GM18867 (cell line): ENCODE data around the gene DGLUCY.
"Not testable (repeated sequence)": the region's sequence is repeated elsewhere in the genome, so short reads cannot be mapped to it uniquely, and the experiment has no call there.

ENCODE experiments used
- ATAC-seq: cut with Tn5 transposase; IDR thresholded peaks from one replicate; pipeline ENCODE4 v1.9.1; 2021; ENCODE audit warnings: mild to moderate bottlenecking, moderate library complexity; ENCODE audit not compliant: unreplicated experiment

DGLUCY gene

DNA sequence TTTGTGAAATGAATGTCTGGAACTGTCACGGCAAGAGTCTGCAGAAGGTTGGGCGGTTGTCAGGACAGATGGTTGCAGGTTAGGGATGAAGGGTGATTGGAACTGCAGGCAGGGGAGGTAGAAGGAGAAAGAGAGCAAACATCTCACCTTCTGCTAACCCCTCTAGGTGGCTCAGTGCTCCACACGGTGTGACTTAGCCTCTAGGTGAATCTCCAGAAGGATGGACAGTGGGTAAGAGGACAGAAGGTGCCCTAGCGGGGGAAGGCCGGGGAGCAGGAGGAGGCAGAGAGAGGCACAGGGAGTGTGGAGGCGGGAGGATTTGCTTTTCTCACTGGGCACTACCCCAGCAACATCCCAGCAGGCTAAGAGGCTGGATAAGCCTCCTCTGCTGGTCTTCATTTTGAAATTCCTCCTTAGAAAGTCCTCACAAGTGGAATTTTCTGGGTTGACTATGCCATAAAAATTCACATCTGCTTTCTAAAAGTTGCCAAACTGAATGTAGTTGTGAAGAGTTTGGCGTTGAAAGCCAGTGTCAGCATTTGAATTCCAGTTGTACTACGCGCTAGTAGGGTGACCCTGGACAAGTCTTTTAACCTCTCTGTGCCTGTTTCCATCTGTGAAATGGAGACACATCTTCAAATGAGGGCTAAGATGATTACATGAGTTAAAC lies 141.3 kb downstream of the DGLUCY start:
- ATAC-seq, result no peak

DNA sequence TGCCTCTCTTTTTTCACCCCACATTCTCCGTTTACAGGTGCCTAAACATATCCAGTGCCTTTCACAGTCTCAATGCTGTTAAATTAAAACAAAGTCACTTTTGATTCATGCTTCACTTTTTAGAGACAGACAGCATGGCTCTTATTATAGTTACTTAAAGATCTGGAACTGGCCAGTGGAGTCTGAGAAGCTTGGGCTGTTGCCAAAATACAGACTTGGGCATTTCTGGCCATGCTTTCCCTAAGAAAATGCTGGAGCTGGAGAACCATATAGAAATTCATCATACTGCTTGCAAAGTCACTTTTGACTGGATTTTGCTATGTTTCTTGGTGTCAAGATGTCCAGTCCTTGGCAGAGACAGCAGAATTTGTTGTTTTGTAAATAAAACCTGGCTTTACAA lies 142.8 kb downstream of the DGLUCY start:
- no peak for ATAC-seq

GRCh38 chr14:91257328-91258010 lies 143.6 kb downstream of the DGLUCY start:
- no peak for ATAC-seq

DNA sequence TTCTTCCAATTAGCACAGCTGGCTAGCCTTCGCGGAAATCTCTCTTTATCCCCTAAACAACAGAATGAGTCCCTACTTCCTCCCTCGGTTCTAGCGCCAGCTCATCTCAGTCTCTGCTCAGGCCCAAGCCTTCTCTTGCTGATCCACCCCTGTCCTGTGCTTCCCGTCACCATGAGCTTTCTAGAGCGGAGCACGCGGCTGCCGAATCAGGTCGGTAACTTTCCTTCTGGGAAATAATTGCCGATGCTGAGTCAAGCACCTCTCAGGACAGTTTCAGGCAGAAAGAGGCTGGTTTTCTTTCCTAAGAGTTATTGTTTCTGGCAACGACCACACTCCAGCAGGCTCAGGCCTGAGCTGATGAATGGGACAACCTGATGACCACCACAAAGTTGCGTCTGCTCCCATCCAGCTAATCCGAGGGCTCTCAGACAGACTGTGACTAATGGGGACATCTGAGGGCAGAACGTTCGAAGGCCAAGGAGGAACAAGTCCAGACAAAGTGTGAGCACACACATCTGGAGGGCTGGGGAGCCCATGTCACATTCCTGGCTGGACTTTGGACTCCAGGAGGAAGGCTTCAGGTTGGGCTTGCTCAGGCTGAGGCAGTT lies 144.2 kb downstream of the DGLUCY start:
- no peak for ATAC-seq

DNA sequence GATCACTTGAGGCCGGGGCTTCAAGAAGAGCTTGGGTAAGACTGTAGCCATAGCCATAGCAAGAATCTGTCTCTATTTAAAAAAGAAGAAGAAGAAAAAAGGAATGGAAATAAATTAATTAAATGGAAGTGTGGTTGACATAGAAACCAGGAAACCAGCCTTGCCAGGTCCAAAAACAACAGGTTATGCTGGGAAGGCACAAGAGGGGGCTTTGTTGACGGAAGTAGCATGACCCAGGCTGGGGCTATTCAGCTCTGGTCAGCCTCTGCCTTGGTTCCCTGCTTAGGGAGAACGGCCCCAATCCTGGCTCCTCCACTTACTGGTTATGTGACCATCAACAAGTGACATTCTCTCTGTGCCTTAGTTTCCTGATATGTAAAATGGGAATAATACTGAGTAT lies 145.0 kb downstream of the DGLUCY start:
- ATAC-seq, result no peak

GRCh38 chr14:91261115-91261514 lies 147.2 kb downstream of the DGLUCY start:
- no peak for ATAC-seq

DNA sequence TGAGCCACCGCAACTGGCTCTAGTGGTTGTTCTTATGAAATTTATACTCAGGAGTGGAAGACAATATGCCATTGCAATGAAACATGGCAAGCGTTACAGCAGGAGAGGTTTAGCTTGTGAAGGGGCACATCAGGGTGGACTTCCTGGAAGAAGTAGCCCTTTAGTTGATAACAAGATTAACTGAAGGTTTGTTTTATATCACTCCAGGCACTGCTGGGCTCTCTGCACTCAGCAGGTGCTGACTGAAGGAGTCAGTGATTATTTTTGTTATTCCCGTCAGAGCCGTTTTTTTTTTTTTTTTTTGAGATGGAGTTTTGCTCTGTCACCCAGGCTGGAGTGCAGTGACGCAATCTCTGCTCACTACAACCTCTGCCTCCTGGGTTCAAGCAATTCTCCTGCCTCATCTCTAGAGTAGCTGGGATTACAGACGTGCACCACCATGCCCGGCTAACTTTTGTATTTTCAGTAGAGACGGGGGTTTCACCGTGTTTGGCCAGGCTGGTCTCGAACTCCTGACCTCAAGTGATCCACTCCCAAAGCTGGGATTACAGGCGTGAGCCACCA lies 148.2 kb downstream of the DGLUCY start:
- ATAC-seq, result no peak

DNA sequence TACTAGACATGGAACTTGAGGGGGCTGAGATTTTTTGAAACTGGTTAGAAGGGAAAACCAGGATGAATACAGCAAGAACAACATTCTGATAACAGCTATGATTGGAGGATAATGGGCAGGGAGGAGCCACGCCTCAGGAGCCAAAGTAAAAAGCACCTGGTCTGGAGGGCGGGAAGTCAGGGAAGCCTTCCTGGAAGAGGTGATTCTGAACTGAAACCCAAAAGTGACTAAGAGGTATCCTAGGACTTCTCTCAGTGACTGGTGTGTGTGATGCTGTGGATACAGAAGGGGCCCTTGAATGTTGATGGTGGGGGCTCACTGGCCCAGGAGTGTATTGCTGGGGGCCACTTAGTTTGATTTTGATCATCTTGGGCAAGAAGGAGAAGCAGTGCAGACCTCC lies 149.5 kb downstream of the DGLUCY start:
- ATAC-seq, result no peak

DNA sequence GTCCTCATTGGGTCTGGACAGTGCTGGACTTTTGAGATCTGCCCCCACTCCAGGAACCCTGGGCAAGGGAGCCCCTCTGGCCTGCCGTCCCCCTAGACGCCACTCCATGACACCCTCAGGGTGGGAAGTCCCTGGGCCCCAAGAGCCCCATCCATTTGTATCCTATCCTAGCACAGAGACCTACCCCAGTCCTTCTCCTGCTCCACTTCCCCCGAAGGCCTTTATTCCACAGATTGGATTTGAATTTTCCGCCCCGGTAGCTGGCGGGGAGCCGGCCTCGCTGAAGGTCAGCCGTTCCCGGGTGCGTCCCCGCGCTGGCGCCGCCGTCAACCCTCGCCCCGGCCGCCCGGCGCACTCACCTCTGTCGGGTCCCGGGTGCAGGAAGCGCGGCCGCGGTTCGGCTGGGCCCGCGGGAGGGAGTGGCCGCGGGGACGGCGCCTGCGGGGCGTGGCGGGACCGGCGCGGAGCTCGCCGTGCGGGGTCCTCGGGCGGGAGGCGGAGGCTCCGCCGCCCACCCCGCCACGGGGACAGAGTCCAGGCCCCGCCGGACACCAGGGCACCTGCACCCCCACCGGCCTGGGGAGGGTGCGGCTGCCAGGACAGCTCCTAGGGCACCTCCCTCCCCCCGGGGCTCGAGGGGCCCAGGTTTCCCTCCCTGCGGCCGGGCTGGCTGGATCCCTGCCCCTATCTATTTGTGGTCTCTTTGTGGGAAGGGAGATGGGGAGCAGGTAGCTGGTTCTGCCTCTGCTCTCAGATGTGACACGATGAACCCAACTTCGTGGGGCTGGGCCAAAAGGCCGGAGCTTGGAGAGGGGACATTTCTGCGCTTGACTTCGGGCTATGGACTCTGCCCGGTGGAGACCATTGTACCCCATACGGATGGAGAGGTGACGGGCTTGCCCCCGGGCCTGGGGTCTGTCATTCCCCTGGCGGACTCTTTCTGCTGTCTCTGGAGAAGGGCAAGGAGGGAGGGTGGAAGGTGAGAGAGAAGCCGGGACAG lies 150.6 kb downstream of the DGLUCY start:
- ATAC-seq, result no peak

DNA sequence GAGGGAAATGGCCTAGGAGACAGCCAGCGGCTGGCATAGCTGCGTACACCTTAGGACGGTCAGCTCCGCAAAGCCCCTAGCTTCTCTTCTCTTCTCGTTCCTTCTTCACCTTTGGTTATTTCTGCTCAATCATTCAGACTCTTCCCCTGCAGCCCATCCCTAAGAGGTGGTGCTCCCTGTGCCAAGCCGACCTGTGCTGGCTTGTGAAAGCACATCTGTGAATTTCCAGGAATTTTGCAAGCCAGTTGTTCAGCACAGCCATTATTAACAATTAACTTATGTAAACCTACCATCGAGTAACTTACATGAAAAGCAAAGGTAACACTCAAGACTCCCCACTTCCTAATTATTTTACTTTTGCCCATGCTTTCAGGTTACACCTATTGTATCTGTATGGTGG lies 151.5 kb downstream of the DGLUCY start:
- no peak for ATAC-seq

- not testable (repeated sequence) for ATAC-seq
Observed at GRCh38 chr14:91266276-91266675, 152.4 kb downstream of the DGLUCY start.

DNA sequence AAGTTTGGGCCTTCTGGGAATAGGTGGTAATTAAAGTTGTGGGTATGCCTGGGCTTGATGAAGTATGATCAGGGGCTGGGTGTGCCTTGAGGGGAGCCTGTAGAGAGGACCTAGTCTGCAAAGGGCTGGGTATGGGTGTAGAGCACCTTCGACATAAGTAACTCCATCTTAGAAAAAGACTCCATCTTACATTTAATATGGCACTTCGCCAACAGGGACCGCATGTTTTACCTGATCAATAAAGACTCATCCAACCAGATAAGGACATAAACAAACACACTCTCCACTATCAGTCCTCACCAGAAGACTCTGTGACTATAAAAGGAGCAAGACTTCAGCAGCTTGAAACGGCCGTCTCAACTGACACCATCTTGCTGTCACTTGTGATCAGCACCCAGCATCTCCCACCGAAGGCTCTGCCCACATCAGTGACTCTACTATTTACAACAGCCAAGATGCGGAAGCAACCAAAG lies 154.1 kb downstream of the DGLUCY start:
- ATAC-seq, result no peak

GRCh38 chr14:91269076-91269991 lies 155.5 kb downstream of the DGLUCY start:
- ATAC-seq, result no peak

GRCh38 chr14:91270188-91270587 lies 156.3 kb downstream of the DGLUCY start:
- no peak for ATAC-seq

- ATAC-seq, result no peak
Observed at GRCh38 chr14:91270619-91271018, 156.7 kb downstream of the DGLUCY start.

DNA sequence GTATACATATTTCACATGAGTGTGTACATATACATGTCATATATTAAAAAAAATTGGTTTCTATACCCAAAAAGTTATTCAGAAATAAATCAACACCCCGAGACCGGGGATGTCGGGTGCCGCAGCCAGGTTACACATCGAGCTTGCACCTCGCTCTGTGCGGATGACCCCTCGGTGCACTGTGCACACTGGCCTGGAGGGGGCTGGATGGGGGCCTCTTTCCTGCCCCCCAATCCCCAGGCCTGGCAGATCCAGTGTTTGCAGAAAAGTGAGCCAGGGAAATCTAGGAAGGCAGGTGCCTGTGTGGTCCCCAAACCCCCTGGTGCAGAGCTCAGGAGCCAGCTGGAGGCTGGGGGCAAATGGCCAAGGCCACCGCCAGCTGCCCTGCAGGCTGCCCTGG lies 157.8 kb downstream of the DGLUCY start:
- ATAC-seq, result no peak

DNA sequence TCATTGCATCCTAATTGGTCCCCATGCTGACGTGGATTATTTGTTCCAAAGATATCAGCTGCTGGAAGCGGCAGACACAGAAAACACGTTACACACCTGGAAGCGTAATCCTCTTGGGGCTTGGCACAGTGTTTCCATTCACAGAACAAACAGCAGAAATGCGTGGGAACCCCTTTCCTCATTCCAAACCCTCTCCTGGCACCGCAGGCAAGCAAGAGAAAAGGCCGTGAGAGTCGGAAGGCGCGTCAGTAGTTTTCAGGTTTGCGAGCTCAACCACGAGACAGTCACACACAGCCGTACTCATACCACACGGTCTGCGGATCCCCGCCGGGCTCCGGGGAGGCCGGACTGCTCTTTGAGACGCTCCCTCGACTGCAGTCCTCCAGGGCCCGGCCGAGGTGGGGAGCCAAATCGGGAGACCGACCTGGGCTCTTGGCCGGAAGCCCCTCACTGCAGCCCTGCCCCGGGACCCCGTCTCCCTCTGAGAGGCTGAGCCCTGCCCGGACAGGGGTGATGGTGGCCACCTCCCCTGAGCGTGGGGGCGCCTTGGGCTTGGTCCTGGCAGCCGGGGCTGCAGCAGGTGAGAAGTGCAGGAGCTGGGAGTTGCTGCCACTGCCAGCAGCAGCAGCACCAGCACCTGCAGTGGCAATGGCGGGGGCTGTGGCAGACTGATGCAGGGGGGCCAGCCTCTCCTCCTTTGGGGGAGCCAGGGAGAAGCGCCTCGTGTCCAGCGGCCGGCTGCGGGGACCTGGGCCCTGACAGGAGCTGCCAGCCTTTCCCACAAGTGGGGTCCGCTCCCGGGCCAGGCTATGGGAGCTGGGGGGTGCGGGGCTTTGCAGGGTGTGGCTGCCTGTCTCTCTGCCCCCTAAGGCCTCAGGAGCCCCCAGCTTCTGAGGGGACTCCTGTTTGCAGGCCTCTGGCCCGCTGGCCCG lies 158.7 kb downstream of the DGLUCY start:
- no peak for ATAC-seq

DNA sequence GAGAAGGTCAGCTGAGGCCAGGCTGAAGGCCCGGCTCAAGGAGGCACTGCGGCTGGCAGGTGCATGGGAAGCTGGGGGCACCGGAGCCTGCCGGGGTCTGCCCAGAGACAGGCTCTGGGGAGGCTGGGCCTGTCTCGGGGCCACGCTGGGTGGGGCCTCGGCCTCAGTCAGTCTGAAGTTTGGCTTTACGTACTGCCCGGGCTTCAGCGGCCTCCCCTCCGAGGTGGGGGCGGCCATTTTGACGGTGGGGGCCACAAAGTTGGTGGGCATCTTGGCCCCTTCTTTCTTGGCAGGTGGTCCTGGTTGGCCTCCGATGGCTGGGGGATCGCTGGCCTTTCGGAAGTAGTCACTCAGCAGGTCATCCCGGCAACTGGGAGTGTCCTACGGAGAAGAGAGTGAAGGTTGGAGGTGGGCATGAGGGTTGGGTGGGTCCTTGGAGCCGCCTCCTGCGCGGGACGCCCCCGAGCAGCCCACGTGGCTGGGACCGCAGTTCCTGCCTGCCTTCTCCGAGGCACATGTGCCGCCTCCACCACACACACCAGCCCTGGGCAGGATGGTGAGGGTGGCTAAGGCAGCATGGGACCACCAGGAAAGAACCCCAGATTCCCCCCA lies 159.5 kb downstream of the DGLUCY start:
- no peak for ATAC-seq
